ENCODE results near the gene ARMC5.
"Not testable (repeated sequence)": the region's sequence is repeated elsewhere in the genome, so short reads cannot be mapped to it uniquely, and the experiment has no call there.

DNA sequence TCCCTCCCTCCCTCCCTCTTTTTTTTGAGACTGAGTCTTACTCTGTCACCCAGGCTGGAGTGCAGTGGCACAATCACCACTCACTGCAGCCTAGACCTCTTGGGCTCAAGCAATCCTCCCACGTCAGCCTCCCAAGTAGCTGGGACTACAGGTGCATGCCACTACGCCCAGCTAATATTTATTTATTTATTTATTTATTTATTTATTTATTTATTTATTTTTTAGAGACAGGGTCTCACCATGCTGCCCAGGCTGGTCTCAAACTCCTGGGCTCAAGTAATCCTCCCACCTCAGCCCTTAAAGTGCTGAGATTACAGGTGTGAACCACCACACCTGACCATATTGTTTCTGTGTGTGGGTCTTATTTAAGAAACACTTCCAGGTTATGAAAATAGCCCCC is 42.3 kb upstream of the ARMC5 start:
- TF ChIP-seq POLR2A (IDR thresholded peaks at IDR 0.05; ENCODE audit: low read length); GATA1 (IDR thresholded peaks at IDR 0.05; ENCODE audit: low read depth, low read length): not testable (repeated sequence)
